HCT116 (cell line): Measurements from ENCODE around the gene ALKBH4. TPM values are rescaled to one million over a fixed set of nuclear protein-coding genes. Genes with fewer than 3 reads are reported as not detected.

Experiments used
- ATAC-seq: fragments of 200-7000 bp; cut with Tn5 transposase; 2 replicates; pipeline ENCODE4 v1.9.1; 2020; ENCODE audit warnings: mild to moderate bottlenecking, moderate library complexity
- BruUV-seq: library from RNA; stranded (reverse); fragments of 400-500 nt; replicated peaks from 2 replicates; lab custom pipeline; 2021; lab: Mats Ljungman, UMichigan
- CTCF ChIA-PET: fragments of 300-600 bp; sonication (Branson Sonifier 250); formaldehyde crosslinking; loops from one replicate; lab custom pipeline; 2021; ENCODE audit warnings: antibody characterized with exemption; lab: Charles Lee
- POLR2A ChIA-PET: fragments of 300-600, 350-600 bp; sonication (Branson Sonifier 250); formaldehyde crosslinking; loops from one replicate; lab custom pipeline; 2021; ENCODE audit warnings: antibody characterized with exemption; lab: Charles Lee
- RAD21 ChIA-PET, 2 experiments: fragments of 300-600 bp; sonication (Branson Sonifier 250); formaldehyde crosslinking; loops; one replicate each; lab custom pipeline; 2023; ENCODE audit warnings: low total read pairs in 2 of 2; ENCODE audit not compliant: uncharacterized antibody in 2 of 2, unreplicated experiment in 2 of 2, low non-redundant PET in 1 of 2; lab: Charles Lee
- DNase-seq: peaks from one replicate; pipeline ENCODE4 v3.0.0-alpha.2; 2010; ENCODE audit warnings: low read depth, low spot score
- H2AFZ ChIP-seq: fragments of 200-600 bp; shearing (Covaris generic), sonication (generic); 2 replicates; pipeline ENCODE4 v1.6.1; 2017; ENCODE audit warnings: low read depth, mixed run types, mixed read lengths, antibody characterized with exemption, low read length; ENCODE audit not compliant: poor library complexity, severe bottlenecking
- H3K27ac ChIP-seq: 2 replicates; pipeline ENCODE4 v1.5.1; 2012; ENCODE audit warnings: low read depth, low read length
- H3K27me3 ChIP-seq: fragments of 200-600 bp; sonication (generic); 2 replicates; pipeline ENCODE4 v1.6.1; 2016; ENCODE audit warnings: mixed run types, low read length, mixed read lengths; ENCODE audit not compliant: insufficient read depth
- H3K36me3 ChIP-seq, 2 experiments: fragments of 200-500 bp in 1 of 2; fragments of 200-600 bp in 1 of 2; sonication (Bioruptor generic) in 1 of 2; sonication (generic) in 1 of 2; 2 replicates each; pipeline versions ENCODE4 v1.5.1 to v1.6.1; 2014 to 2016; ENCODE audit warnings: low read length in 2 of 2, inconsistent platforms in 1 of 2, mixed read lengths in 1 of 2, mixed run types in 1 of 2; ENCODE audit not compliant: insufficient read depth in 2 of 2, control insufficient read depth in 1 of 2
- H3K4me1 ChIP-seq, 2 experiments: fragments of 200-600 bp in 1 of 2; sonication (generic) in 1 of 2; 2 replicates each; pipeline versions ENCODE4 v1.5.1 to v1.6.1; 2012 to 2017; ENCODE audit warnings: low read length in 2 of 2, inconsistent platforms in 1 of 2, mild to moderate bottlenecking in 1 of 2, mixed read lengths in 1 of 2, mixed run types in 1 of 2, moderate library complexity in 1 of 2; ENCODE audit not compliant: insufficient read depth in 2 of 2, control insufficient read depth in 1 of 2
- H3K4me2 ChIP-seq: fragments of 200-600 bp; sonication (generic); 2 replicates; pipeline ENCODE4 v1.6.1; 2017; ENCODE audit warnings: mixed run types, low read length, mixed read lengths
- H3K4me3 ChIP-seq, 2 experiments: fragments of 200-600 bp in 1 of 2; sonication (generic) in 1 of 2; replicated peaks in 1 of 2; 2 replicates each; pipeline ENCODE4 v1.5.1; 2011 to 2016; ENCODE audit warnings: low read length in 2 of 2, control low read depth in 1 of 2, low read depth in 1 of 2, mild to moderate bottlenecking in 1 of 2, mixed read lengths in 1 of 2, mixed run types in 1 of 2
- H3K79me2 ChIP-seq: fragments of 200-600 bp; sonication (generic); 2 replicates; pipeline ENCODE4 v1.6.1; 2017; ENCODE audit warnings: mild to moderate bottlenecking, mixed run types, low read length, moderate library complexity, mixed read lengths; ENCODE audit not compliant: insufficient read depth
- H3K9ac ChIP-seq: fragments of 200-600 bp; sonication (generic); 2 replicates; pipeline ENCODE4 v1.6.1; 2016; ENCODE audit warnings: low read length, mixed read lengths
- H3K9me2 ChIP-seq: fragments of 200-600 bp; sonication (generic), shearing (Covaris generic); 2 replicates; pipeline ENCODE4 v1.6.1; 2017; ENCODE audit warnings: mixed run types, mild to moderate bottlenecking, moderate library complexity; ENCODE audit not compliant: insufficient read depth
- H3K9me3 ChIP-seq, 2 experiments: fragments of 200-500 bp in 1 of 2; fragments of 200-600 bp in 1 of 2; sonication (Bioruptor generic) in 1 of 2; sonication (generic) in 1 of 2; 2 replicates each; pipeline ENCODE4 v1.6.1; 2014 to 2017; ENCODE audit warnings: low read length in 2 of 2, mixed read lengths in 2 of 2, inconsistent platforms in 1 of 2, low read depth in 1 of 2, mild to moderate bottlenecking in 1 of 2, mixed run types in 1 of 2, moderate library complexity in 1 of 2; ENCODE audit not compliant: control insufficient read depth in 1 of 2, insufficient read depth in 1 of 2
- H4K20me1 ChIP-seq: fragments of 200-600 bp; sonication (generic), shearing (Covaris generic); 2 replicates; pipeline ENCODE4 v1.6.1; 2017; ENCODE audit warnings: mixed run types, mild to moderate bottlenecking, moderate library complexity; ENCODE audit not compliant: insufficient read depth
- CBX3 ChIP-seq: IDR thresholded peaks from 2 replicates; pipeline ENCODE4 v1.6.1; 2012; ENCODE audit warnings: low read depth
- ELF1 ChIP-seq: IDR thresholded peaks from 2 replicates; pipeline ENCODE4 v1.6.1; 2012; ENCODE audit warnings: low read depth, borderline replicate concordance
- FOSL1 ChIP-seq: IDR thresholded peaks from 2 replicates; pipeline ENCODE4 v1.6.1; 2012; ENCODE audit warnings: low read depth
- JUND ChIP-seq: IDR thresholded peaks from 2 replicates; pipeline ENCODE4 v1.6.1; 2012
- SIN3A ChIP-seq: IDR thresholded peaks from 2 replicates; pipeline ENCODE4 v1.6.1; 2012; ENCODE audit warnings: low read depth
- YY1 ChIP-seq: IDR thresholded peaks from 2 replicates; pipeline ENCODE4 v1.6.1; 2011; ENCODE audit warnings: low read length, low read depth, moderate library complexity, mild to moderate bottlenecking; ENCODE audit not compliant: insufficient replicate concordance; ENCODE audit errors: extremely low read depth
- ZNF274 ChIP-seq: fragments of 200-500 bp; sonication (Bioruptor generic); IDR thresholded peaks from 2 replicates; pipeline ENCODE4 v1.6.1; 2014; ENCODE audit warnings: mild to moderate bottlenecking, low read depth, low read length, inconsistent platforms
- intact Hi-C: fragments of 100-400 bp; cut with micrococcal nuclease; formaldehyde crosslinking; loops from 2 replicates; pipeline ENCODE4 v1.10.0; 2022
- total RNA-seq: library from RNA; stranded (reverse); gene quantifications from one replicate; pipeline ENCODE4 v1.2.1, GENCODE V29; 2021; ENCODE audit not compliant: unreplicated experiment

The ALKBH4 gene
- total RNA-seq, 1 experiment from 2014 or later: 14.9 TPM

- TF ChIP-seq SIN3A (no peak), YY1 (no peak), JUND (no peak), ELF1 (no peak)
Observed at GRCh38 chr7:102429141-102429899, 35.3 kb downstream of the ALKBH4 start (continued).

GRCh38 chr7:102427019-102427405 is 37.7 kb downstream of the ALKBH4 start:
- Histone ChIP-seq H3K9me3 (no peaks in the 10 kb centered on the region), H4K20me1 (no peaks in the 10 kb centered on the region), H3K9me2 (no peaks in the 10 kb centered on the region), H3K27me3 (no peaks in the 10 kb centered on the region), H3K9ac (no peak overlapping the region), H2AFZ (no peak overlapping the region), H3K4me2 (no peak overlapping the region), H3K4me3 (no peak overlapping the region), H3K79me2 (no peaks in the 10 kb centered on the region), H3K27ac (no peak overlapping the region), H3K4me1 (peaks cover 14 to 21% of the 10 kb centered on the region in 2 experiments), H3K36me3 (peaks cover 9 to 13% of the 10 kb centered on the region in 2 experiments; a peak in 3 of 4 replicates)
- no TSS peak for BruUV-seq
- TF ChIP-seq ELF1 (no peak), FOSL1 (no peak), ZNF274 (no peak), CBX3 (no peak)
- ChIA-PET CTCF (no interaction called here), POLR2A (no interaction called here), RAD21 (no interaction called here)
- no peak for DNase-seq
- no peak for ATAC-seq
- intact Hi-C loops: no loop called here
